Endothelial cell of hepatic sinusoid (primary cell): Measurements from ENCODE around the gene IER2.
"Not testable (repeated sequence)": the region's sequence is repeated elsewhere in the genome, so short reads cannot be mapped to it uniquely, and the experiment has no call there.

ENCODE experiments used
- in situ Hi-C: cut with HindIII; loops from 2 replicates; pipeline ENCODE4 v1.10.0; 2017; ENCODE audit warnings: low sequenced_read_pairs

Gene IER2

DNA sequence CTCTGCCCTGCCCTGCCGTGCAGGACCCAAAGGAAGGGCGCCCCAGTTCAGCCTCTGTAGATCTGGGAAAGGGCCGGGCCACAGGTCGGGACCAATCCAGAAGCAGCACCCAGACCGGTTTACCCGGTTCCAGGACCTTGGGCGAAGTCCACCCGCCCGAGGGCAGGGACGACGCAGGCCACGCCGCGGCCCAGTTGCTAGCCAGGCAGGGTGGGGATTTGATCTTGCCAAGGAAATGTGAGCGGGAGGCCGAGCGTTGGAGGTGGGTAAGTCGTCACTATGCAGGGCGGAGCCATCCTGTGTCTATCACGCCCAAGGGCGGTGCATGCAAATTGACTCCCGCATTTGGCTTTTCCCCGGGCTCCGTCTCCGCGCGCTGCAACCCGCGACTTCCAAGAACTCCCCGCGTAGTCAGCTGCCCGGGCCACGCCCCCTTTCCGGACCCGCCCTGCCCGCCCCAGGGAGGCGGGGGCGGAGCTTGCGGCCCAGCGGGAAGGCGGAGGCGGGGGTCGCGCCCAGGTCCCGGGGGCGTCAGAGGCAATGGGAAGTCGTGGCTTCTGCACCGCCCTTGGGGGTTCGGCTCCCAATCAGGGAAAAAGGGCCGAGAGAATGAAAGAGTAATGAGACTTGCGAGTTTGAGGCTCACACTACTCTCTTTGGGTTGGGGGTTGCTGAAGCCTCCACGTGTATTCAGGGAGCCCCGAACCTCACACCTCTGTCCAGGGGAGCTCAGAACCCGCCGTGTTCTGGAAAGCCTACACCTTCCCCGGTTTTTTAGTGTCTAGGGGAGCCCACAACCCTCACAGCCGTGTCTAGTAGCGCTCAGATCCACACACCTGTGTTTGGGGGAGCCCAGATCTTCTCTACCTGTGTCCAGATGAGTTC is 12.8 kb downstream of the IER2 start:
- in situ Hi-C loops, result no loop called here

DNA sequence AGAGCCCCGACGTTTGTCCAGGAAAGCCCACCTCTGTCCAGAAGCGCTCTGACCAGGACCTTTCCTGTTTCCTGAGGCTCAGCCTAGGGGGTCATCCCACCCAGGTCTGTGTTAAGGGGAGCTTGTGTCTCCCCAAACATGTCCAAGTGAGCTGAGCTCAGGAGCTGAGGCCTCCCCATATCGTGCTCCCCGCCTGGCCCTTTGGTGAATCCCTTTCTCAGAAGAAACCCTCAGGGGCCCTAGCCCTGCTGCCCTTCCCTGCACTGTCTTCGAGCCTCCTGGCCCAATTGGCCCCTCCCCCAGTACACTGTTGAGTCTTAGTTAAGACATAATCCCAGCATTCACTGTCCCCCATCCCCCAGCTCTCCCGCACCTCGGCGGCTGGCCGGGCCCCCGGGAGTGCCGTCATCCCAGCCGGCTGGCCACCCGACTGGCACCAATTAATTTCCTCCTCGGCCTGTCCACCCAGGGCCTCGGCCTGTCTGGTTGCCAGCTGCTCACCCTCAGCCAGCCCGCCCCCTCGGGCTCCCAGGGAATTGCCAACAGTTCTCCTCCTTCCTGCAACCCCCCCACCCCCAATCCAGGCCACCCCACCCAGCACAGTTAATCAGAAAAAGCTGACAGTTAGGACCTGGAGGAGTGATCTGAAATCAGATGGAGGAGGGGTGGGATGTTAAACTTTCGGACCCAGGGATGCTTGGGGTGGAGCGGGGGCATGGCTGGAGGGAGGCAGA is 13.6 kb downstream of the IER2 start:
- in situ Hi-C loops, result no loop called here

DNA sequence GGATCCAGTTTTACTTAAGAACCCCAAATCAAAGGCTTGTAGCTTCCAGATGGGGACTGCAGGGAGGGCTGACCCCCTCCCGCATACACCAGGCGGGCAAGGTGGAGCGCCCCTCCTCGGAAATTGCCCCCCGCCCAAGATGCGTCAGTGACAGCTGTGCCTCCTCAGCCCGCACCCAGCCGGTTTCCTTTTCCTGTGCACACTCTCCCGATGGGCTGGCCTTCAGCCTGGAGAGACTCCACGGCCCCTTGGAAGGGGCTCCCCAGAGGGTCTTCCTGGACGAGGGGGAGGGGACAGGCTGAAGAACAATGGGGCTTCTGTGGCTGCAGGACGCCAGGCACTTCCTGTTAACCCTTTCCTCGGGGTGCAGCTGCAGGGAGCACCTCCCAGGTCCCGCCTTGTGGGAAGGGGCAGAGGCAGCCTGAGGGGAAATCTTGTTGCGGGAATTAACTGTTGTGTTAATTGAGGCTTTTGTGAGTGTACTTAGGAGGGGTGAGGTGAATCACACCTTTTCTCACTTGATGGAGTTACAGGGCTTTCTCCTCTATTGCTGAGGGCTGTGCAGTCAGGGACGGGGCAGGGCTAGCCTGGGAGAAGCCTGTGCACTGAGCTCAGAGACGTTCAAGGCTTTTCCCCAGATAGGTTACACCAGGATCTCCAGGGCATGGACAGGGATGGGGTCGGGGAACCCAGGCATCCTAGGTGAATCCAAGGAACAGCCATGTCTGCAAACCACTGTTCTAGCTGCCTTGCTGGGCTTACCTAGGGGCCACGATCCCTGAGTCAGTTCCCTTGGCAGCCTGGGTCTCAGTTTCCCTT is 14.3 kb downstream of the IER2 start:
- in situ Hi-C loops, result no loop called here

DNA sequence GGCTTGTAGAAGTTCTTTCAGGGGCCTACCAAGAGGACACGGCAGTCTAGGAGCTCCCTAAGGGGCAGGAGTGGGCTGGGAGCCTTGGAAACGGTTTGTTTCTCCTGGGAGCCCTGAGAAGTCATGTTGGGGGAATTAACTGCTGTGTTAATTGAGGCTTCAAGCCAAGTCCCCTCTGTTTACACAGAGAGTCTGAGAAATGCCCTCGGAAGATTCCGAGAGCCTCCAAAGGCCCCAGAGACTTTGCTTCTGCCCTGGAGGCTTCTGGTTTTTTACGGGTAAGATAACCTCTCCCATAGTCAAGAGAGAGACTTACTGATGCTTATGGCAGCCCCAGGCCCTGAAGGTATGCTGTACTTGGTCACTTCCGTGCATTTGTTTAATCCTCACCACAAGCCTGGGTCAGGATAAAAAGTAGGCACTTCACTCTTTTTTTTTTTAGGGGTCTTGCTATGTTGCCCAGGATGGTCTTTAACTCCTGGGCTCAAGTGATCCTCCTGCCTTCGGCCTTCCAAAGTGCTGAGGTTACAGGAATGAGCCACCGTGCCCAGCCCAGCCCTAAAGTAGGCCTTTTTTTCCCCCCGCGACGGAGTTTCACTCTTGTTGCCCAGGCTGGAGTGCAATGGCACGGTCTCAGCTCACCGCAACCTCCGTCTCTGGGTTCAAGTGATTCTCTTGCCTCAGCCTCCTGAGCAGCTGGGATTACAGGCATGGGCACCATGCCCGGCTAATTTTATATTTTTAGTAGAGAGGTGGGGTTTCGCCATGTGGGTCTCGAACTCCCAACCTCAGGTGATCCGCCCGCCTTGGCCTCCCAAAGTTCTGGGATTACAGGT is 15.2 kb downstream of the IER2 start:
- in situ Hi-C loops, result no loop called here

DNA sequence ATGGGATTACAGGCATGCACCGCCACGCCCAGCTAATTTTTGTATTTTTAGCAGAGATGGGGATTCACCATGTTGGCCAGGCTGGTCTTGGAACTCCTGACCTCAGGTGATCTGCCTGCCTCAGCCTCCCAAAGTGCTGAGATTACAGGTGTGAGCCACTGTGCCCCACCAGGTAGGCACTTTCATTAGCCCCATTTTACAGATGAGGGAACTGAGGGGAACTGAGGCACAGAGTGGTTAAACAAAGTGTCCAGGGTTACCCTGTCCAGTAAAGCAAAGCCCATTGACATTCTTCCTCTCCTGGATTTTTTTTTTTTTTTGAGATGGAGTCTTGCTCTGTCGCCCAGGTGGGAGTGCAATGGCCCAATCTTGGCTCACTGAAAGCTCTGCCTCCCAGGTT is 15.9 kb downstream of the IER2 start:
- in situ Hi-C loops, result not testable (repeated sequence)

DNA sequence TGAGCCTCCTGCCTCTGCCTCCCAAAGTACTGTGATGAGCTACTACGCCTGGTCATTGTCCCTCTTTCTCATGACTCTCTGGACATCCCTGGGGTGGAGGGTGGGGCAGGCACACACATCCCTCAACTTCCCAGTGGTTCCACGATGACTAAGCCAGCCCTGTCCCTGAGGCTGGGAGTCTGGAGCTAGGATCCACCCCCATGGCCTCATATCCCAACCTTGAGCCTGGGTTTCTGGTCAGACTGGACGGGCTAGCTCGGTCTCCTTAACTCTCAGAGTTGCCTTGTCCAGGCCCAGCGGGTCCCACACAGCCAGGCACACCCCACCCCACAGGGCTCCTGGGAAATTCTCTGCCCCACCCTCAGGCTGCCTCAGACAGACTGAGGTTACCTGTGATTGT is 19.6 kb downstream of the IER2 start:
- in situ Hi-C loops, result no loop called here

DNA sequence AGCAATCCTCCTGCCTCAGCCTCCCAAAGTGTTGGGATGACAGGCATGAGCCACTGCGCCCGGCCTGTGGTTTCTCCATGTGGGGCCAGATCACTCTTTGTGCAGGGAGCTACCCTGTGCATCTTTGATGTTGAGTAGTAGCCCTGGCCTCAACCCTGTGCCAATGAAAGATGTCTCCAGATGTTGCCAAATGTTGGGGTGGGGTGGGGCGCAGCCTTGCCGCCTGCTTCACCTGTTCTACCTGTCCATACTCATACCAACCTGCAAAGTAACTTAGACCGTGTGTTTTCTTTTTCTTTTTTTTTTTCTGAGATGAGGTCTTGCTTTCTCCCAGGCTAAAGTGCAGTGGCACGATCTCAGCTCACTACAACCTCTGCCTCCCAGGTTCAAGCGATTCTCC is 20.9 kb downstream of the IER2 start:
- in situ Hi-C loops, result no loop called here

DNA sequence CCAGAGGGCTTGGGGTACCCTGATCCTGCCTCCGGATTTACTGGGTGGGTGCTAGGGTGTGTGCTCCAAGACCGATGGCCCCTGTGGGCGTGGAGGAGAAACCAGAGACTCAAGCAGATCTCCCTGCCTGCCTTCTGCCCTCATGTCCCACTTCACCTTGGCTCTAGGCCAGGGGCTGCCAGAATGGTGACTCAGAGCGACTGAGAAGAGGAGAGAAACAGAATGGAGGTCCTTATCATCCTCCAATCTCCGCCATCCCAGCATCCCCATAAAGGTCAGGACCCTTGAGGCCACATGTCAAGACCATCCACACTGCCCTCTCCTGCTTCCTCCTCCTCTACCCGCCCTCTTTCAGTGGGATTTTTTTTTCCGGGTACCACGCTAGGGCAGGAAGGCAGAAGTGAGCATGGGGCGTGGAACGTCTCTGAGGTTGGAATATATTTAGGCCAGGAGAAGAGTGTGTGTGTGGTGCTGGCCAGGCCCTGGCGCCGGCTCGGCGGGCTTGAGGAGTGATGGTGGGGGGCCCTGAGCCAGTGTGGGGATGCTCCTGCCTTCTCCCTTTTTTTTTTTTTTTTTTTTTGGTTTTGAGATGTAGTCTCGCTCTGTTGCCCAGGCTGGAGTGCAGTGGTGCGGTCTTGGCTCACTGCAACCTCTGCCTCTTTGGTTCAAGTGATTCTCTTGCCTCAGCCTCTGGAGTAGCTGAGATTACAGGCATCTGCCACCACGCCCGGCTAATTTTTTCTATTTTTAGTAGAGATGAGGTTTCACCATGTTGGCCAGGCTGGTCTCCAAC is 22.3 kb downstream of the IER2 start:
- in situ Hi-C loops, result no loop called here

DNA sequence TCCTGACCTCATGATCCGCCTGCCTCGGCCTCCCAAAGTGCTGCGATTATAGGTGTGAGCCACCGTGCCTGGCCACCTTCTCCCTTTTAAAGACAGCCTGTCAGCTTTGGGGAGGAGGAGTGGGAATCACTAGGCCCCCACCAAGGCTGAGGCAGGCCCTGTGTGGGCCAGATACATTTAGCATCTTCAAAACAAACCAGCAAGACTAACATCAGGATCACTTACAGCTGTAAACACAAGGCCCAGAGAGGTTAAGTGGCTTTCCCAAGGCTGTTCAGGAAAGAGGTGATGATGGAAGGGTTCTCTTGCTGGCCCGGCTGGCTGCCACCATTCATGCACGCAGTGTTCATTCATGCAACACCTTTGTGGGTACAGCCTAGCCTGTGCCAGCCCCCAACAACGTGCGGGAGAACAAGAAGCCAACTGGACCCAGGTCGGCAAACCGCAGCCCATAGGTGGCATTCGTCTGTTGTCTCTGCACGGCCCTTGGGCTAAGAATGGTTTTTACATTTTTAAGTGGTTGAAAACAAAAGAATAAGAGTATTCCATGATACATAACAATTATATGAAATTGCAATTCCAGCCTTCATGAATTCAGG is 23.0 kb downstream of the IER2 start:
- in situ Hi-C loops, result no loop called here

DNA sequence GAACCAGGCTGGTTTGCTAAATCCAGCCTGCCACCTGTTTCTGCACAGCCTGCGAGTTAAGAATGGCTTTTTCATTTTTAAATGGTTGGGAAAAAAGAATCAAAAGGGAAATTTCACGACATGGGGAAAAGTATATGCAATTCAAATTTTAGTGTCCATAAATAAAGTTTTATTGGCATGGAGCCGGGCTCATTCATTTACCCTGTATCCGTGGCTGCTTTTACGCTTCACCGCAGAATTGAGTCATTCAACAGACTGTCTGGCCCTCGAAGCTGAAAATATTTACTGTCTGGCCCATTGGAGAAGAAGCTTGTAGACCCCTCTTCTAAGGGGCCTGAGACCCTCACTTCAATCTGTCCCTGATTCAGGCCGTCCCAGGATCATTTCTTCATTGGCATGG is 26.1 kb downstream of the IER2 start:
- in situ Hi-C loops, result no loop called here

DNA sequence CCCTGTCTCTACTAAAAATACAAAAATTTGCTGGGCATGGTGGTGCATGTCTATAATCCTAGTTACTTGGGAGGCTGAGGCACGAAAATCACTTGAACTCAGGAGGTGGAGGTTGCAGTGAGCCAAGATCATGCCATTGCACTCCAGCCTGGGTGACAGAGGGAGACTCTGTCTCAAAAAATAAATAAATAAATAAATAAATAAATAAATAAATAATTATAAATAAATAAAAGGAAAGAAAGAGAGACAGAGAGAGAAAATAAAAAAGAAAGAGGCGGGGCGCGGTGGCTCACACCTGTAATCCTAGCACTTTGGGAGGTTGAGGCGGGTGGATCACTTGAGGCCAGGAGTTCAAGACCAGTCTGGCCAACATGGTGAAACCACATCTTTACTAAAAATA is 27.4 kb downstream of the IER2 start:
- in situ Hi-C loops, result not testable (repeated sequence)

DNA sequence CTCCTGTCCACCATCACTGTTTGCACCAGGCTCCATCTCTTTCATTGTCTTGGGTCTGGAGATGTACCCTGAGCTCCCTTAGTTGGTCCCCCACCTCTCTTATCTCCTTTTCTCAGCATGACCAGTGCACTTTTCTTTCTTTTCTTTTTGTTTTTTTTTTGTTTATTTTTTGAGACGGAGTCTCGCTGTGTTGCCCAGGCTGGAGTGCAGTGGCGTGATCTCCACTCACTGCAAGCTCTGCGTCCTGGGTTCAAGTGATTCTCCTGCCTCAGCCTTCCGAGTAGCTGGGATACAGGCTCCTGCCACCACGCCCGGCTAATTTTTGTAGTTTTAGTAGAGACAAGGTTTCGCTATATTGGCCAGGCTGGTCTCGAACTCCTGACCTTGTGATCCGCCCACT is 28.1 kb downstream of the IER2 start:
- in situ Hi-C loops, result not testable (repeated sequence)

DNA sequence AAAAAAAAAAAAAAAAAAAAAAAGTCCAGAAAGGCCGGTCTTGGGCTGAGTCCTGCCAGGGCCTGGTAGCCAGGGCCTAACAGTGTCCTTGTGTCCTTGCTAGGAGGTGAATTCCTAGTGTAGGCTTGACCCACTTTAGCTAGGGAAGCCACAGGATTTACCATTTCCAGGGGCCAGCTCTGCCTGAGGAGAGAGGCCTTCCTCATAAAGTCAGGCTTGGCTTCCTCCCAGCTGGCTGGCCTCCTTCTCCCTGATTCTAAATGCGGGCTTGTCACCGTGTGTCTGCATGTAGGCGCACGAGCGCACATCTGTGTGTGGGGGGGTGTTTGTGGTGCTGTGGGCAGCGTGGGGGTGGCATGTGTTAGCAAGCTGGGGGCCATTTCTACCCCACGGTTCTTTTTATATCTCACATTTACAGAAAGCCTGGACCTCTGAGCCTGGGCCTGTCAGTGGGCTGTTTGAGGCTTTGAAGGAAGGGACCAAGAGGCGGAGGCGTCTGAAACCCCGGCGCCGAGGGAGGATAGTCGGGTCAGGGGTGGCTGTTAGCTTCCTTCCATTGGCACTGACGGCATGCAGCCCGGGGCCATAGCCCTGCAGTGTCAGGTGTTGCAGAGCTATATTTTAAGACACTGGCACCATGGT is 31.7 kb downstream of the IER2 start:
- in situ Hi-C loops, result no loop called here

DNA sequence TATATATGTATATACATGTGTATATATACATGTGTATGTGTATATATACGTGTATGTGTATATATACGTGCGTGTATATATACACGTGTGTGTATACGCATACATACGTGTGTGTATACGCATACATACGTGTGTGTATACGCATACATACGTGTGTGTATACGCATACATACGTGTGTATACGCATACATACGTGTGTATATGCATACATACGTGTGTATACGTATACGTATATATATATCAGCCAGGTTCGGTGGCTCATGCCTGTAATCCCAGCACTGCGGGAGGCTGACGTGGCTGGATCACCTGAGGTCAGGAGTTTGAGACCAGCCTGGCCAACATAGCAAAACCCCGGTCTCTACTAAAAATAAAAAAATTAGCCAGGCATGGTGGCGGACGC is 34.7 kb downstream of the IER2 start:
- in situ Hi-C loops, result not testable (repeated sequence)

DNA sequence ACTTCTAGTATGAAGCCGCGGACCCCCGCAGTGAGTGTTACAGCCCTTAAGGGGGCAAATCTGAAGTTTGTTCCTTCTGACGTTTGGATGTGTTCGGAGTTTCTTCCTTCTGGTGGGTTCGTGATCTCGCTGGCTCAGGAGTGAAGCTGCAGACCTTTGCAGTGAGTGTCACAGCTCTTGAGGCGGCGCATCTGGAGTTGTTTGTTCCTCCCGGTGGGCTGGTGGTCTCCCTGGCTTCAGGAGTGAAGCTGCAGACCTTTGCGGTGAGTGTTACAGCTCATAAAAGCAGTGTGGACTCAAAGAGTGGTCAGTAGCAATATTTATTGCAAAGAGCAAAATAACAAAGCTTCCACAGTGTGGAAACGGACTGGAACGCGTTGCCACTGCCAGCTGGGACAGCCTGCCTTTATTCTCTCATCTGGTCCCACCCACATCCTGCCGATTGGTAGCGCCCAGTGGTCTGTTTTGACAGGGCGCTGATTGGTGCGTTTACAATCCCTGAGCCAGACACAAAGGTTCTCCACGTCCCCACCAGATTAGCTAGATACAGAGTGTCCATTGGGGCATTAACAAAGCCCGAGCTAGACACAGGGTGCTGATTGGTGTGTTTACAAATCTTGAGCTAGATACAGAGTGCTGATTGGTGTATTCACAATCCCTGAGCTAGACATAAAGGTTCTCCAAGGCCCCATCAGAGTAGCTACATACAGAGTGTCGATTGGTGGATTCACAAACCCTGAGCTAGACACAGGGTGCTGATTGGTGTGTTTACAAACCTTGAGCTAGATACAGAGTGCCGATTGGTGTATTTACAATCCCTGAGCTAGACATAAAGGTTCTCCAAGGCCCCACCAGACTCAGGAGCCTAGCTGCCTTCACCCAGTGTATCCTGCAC is 35.8 kb downstream of the IER2 start:
- in situ Hi-C loops, result not testable (repeated sequence)

DNA sequence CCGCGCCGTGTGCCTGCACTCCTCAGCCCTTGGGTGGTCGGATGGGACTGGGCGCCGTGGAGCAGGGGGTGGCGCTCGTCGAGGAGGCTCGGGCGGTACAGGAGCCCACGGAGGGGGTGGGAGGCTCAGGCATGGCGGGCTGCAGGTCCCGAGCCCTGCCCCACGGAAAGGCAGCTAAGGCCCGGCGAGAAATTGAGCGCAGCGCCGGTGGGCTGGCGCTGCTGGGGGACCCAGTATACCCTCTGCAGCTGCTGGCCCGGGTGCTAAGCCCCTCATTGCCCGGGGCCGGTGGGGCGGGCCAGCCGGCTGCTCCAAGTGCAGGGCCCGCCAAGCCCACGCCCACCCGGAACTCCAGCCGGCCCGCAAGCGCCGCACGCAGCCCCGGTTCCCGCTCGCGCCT is 36.5 kb downstream of the IER2 start:
- in situ Hi-C loops, result not testable (repeated sequence)

DNA sequence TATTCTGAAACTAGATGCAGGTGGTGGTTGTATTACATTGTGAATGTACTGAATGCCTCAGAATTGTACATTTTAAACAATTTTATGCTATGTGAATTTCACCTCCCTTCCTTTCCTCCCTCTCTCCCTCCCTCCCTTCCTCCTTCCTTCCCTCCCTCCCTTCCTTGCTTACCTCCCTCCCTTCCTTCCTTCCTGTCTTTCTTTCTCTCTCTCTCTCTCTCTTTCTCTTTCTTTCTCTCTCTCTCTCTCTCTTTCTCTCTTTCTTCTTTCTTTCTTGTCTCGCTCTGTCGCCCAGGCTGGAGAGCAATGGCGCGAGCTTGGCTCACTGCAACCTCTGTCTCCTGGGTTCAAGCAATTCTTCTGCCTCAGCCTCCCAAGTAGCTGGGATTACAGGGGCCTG is 37.2 kb downstream of the IER2 start:
- in situ Hi-C loops, result no loop called here

DNA sequence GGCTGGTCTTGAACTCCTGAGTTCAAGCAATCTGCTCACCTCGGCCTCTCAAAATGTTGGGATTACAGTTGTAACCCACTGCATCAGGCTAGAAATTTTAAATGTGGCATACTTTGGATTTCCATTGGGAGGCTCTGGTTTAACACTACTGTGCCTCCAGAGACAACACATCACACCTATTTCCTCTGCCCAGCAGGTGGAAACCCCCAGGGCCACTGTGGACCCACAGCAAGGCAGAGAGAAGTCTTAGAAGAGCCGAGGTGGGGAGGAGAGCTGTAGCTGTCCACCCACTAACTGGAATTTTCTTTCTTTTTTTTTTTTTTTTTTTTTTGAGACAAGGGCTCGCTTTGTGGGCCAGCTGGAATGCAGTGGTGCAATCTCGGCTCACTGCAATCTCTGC is 39.4 kb downstream of the IER2 start:
- in situ Hi-C loops, result no loop called here
